GOT3 (cell line): ENCODE measurements around the gene SF3A1.

Experiments
- DNase-seq: peaks from one replicate; lab custom pipeline; 2025; ENCODE audit warnings: mixed read lengths; lab: John Stamatoyannopoulos, UW

Gene SF3A1

GRCh38 chr22:30385942-30386341 is 29.2 kb upstream of the SF3A1 start:
- no peak for DNase-seq

GRCh38 chr22:30383061-30383460 is 26.4 kb upstream of the SF3A1 start:
- DNase-seq: no peak

- no peak for DNase-seq
Observed at GRCh38 chr22:30382340-30382739, 25.6 kb upstream of the SF3A1 start.

GRCh38 chr22:30381264-30381663 is 24.6 kb upstream of the SF3A1 start:
- no peak for DNase-seq

GRCh38 chr22:30380011-30380410 is 23.3 kb upstream of the SF3A1 start:
- no peak for DNase-seq

GRCh38 chr22:30375312-30375849 is 18.7 kb upstream of the SF3A1 start:
- DNase-seq: no peak

- no peak for DNase-seq
Observed at GRCh38 chr22:30373331-30374325, 16.9 kb upstream of the SF3A1 start.

GRCh38 chr22:30372915-30373314 is 16.2 kb upstream of the SF3A1 start:
- DNase-seq: no peak

- no peak for DNase-seq
Observed at GRCh38 chr22:30371981-30372380, 15.3 kb upstream of the SF3A1 start.

- no peak for DNase-seq
Observed at GRCh38 chr22:30371321-30371720, 14.6 kb upstream of the SF3A1 start.

- no peak for DNase-seq
Observed at GRCh38 chr22:30370641-30371230, 14.0 kb upstream of the SF3A1 start.

GRCh38 chr22:30368420-30368819 is 11.7 kb upstream of the SF3A1 start:
- DNase-seq: no peak

GRCh38 chr22:30365891-30366290 is 9.2 kb upstream of the SF3A1 start:
- DNase-seq: no peak

GRCh38 chr22:30362651-30363281 is 6.1 kb upstream of the SF3A1 start:
- no peak for DNase-seq

- no peak for DNase-seq
Observed at GRCh38 chr22:30361916-30362650, 5.4 kb upstream of the SF3A1 start.

- no peak for DNase-seq
Observed at GRCh38 chr22:30358541-30358940, 1.8 kb upstream of the SF3A1 start.

- DNase-seq: no peak
Observed at GRCh38 chr22:30357650-30358215, 1.0 kb upstream of the SF3A1 start.

GRCh38 chr22:30357236-30357570 is 509 bp upstream of the SF3A1 start:
- no peak for DNase-seq

- no peak for DNase-seq
Observed at GRCh38 chr22:30354644-30355043, 2.0 kb downstream of the SF3A1 start.

- DNase-seq: no peak
Observed at GRCh38 chr22:30351226-30351625, 5.5 kb downstream of the SF3A1 start.

- no peak for DNase-seq
Observed at GRCh38 chr22:30348809-30349208, 7.9 kb downstream of the SF3A1 start.

- no peak for DNase-seq
Observed at GRCh38 chr22:30348404-30348803, 8.3 kb downstream of the SF3A1 start.
